ENCODE results near the gene RAB8B. TPM values are rescaled to one million over a fixed set of nuclear protein-coding genes. Genes with fewer than 3 reads are reported as not detected.

The RAB8B gene
- total and polyA plus RNA-seq, 12 donors: 5.2 to 54.4 (median 35.5) TPM

DNA sequence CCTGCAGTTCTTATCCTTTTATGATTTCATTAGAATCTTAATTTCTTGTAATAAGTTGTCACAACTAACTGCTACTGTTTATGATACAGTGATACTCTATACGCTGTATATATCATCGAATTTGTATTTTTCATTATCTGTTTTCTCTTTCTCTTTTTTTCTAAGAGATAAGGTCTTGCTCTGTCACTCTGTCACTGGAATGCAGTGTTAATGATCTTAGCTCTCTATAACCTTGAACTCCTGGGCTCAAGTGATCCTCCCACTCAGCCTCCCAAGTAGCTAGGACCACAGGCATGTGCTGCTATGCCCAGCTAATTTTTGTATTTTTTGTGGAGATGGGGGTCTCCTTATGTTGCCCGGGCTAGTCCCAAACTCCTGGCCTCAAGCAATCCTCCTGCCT lies 102.8 kb downstream of the RAB8B start:
- H3K4me3 ChIP-seq: no peak overlapping the region
- peaks cover 19 to 26% of the 10 kb centered on the region in 2 donors for H3K4me1 ChIP-seq (replicated peaks in 1 of 2)
- 61 to 78% (median 65%) methylated on average over 3 of the region's 3 CpGs for WGBS, 4 donors
- TF ChIP-seq, protein P1, sequence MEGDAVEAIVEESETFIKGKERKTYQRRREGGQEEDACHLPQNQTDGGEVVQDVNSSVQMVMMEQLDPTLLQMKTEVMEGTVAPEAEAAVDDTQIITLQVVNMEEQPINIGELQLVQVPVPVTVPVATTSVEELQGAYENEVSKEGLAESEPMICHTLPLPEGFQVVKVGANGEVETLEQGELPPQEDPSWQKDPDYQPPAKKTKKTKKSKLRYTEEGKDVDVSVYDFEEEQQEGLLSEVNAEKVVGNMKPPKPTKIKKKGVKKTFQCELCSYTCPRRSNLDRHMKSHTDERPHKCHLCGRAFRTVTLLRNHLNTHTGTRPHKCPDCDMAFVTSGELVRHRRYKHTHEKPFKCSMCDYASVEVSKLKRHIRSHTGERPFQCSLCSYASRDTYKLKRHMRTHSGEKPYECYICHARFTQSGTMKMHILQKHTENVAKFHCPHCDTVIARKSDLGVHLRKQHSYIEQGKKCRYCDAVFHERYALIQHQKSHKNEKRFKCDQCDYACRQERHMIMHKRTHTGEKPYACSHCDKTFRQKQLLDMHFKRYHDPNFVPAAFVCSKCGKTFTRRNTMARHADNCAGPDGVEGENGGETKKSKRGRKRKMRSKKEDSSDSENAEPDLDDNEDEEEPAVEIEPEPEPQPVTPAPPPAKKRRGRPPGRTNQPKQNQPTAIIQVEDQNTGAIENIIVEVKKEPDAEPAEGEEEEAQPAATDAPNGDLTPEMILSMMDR (IDR thresholded peaks at IDR 0.05): no peak
- no peak for TF ChIP-seq POLR2A (IDR thresholded peaks at IDR 0.05)
- intact Hi-C loops (cut with DNase I): no loop called here
- no peaks in the 10 kb centered on the region for H3K9me3 ChIP-seq (replicated peaks in 1 of 3)
- no peaks in the 10 kb centered on the region for H3K27me3 ChIP-seq
- peak overlapping the region in 4 of 5 donors; percentile 29 to 72 (median 44) for H3K27ac ChIP-seq
- H3K36me3 ChIP-seq (replicated peaks in 1 of 2): peaks cover 0 to 4% of the 10 kb centered on the region in 2 donors
- no peak for DNase-seq

GRCh38 chr15:63292771-63293170 lies 103.4 kb downstream of the RAB8B start:
- H3K36me3 ChIP-seq (replicated peaks in 1 of 2): peaks cover 0 to under 1% of the 10 kb centered on the region in 2 donors
- H3K27ac ChIP-seq: peak overlapping the region in 1 of 5 donors; percentile 72
- intact Hi-C loops (cut with DNase I): no loop called here
- DNase-seq: no peak
- H3K9me3 ChIP-seq (replicated peaks in 1 of 3): no peaks in the 10 kb centered on the region
- peaks cover 19 to 26% of the 10 kb centered on the region in 2 donors for H3K4me1 ChIP-seq (replicated peaks in 1 of 2)
- no peak overlapping the region for H3K4me3 ChIP-seq
- H3K27me3 ChIP-seq: no peaks in the 10 kb centered on the region
- no peak for TF ChIP-seq POLR2A (IDR thresholded peaks at IDR 0.05)
- TF ChIP-seq, protein P1 (IDR thresholded peaks at IDR 0.05): no peak
- 91 to 96% (median 93%) methylated on average over 5 of the region's 5 CpGs for WGBS, 4 donors

DNA sequence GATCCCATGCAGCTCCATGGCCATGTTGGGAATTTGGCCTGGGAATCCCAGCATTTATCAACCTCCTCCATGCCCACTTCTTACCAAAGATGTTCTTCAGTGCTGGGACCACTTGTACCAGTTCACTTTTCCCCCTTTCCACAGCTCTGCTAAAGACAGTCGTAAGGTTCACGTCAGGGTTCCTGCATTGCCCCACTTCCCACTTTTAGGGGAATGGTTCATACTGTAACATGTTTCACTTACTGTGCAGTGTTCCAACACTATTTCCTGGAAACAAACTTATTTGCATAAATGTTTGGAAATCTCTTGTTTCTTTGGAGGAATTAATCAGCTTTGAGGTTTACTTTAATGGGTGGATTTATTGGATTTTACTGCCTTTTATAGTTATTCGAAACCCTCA lies 105.0 kb downstream of the RAB8B start:
- Histone ChIP-seq H3K4me1 (replicated peaks in 1 of 2) (peaks cover 19 to 26% of the 10 kb centered on the region in 2 donors), H3K36me3 (replicated peaks in 1 of 2) (peaks cover 0 to 6% of the 10 kb centered on the region in 2 donors), H3K27me3 (no peaks in the 10 kb centered on the region), H3K9me3 (replicated peaks in 1 of 3) (no peaks in the 10 kb centered on the region), H3K4me3 (no peak overlapping the region), H3K27ac (no peak overlapping the region)
- intact Hi-C loops (cut with DNase I): no loop called here
- no peak for DNase-seq
- TF ChIP-seq POLR2A (IDR thresholded peaks at IDR 0.05): no peak
- TF ChIP-seq, protein P1 (IDR thresholded peaks at IDR 0.05): no peak
- 75 to 92% (median 87%) methylated on average over 3 of the region's 3 CpGs for WGBS, 4 donors

DNA sequence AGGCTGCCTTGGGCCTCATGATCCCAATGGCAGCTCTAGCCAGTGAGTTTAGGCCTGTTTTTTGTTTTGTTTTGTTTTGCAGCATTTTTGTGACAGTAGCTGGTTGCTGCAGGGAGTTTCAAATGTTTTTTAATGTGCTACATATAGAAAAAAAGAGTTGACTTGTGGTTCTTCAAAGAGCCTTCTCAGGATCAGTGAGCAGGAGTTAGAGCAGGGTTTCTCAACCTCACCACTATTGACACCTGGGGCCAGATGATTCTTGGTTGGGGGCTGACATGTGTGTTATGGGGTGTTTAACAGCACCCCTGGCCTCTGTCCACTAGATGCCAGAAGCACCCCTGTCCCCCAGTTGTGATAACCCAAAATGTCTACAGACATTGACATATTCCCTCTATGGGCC lies 105.9 kb downstream of the RAB8B start:
- intact Hi-C loops (cut with DNase I): loop anchor here in 1 of 2 donors (5.0 kb wide), 1 partner anchor 102 kb away; no protein-coding TSS in a partner anchor

More for the DNA sequence above, 105.9 kb downstream of the RAB8B start:
- TF ChIP-seq, protein P1 (IDR thresholded peaks at IDR 0.05): no peak
- no peak for TF ChIP-seq POLR2A (IDR thresholded peaks at IDR 0.05)
- peaks cover 0 to 6% of the 10 kb centered on the region in 2 donors for H3K36me3 ChIP-seq (replicated peaks in 1 of 2)
- no peak overlapping the region for H3K4me3 ChIP-seq
- no peak overlapping the region for H3K27ac ChIP-seq
- no peak for DNase-seq
- H3K27me3 ChIP-seq: no peaks in the 10 kb centered on the region
- H3K9me3 ChIP-seq (replicated peaks in 1 of 3): no peaks in the 10 kb centered on the region
- H3K4me1 ChIP-seq (replicated peaks in 1 of 2): peaks cover 19 to 26% of the 10 kb centered on the region in 2 donors
